Glomerular visceral epithelial cell (primary cell): ENCODE data around the gene SGCE.

Experiments used
- DNase-seq: peaks from one replicate; pipeline ENCODE4 v3.0.0-alpha.2; 2016; ENCODE audit errors: extremely low spot score

The SGCE gene

GRCh38 chr7:94623820-94624219, 32.1 kb downstream of the SGCE start:
- no peak for DNase-seq

DNA sequence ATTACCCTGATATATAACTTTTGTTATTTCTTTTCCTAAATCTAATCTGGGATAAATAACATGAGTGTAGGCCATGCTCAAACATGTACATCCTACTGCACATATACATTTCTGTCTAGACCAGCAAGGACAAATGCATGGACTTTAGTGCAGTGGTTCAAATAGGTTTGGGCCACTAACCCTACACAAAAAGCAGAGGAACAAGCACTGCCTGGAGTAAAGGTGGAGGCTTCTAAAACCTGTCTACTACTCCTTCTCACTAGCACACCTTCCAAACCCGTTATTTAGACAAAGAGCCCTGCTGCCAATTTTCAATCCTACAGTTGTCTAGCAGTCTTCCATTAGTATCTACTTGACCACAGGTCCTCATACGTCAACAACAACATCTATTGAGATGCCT, 34.8 kb downstream of the SGCE start:
- no peak for DNase-seq

DNA sequence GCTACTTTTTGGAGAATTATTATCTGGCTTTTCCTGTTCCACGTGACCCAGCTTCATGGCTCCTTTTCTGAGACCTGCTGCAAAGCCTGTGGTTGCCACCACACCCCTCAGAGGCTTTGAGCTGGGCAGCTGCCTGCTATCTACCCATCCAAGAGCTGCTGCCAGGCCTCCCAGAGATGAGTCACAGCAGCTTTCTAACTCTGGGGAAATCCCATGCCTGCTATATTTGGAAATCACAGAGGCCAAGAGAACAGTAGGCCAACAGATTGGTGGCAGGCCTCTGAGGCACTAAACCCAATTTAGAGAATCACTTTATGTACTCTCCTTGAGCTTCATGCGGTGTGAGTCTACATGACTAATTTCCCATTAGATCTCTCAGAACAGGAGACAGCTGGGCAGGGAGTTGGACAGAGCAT, 35.2 kb downstream of the SGCE start:
- peak; percentile 96 for DNase-seq

GRCh38 chr7:94618126-94618525, 37.8 kb downstream of the SGCE start:
- no peak for DNase-seq

GRCh38 chr7:94616855-94617254, 39.1 kb downstream of the SGCE start:
- DNase-seq: no peak

DNA sequence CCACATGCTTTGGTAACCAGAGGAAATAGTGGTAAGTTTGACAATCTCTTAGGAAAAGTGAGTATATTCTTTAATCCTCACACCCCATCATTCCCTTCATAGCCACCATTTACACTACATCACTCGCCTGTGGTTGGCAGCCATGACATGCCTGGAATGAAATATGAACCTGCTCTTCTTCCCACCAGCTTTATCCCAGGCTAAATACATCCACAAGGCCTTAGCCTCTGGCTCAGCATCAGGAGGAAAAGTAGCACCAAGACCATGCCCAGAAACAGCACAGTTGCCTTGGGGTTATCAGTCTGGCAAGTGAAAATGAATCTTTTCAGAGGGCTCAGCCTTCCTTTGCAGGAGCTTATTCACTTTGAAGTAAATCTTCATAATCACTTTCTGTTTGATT, 40.3 kb downstream of the SGCE start:
- no peak for DNase-seq

DNA sequence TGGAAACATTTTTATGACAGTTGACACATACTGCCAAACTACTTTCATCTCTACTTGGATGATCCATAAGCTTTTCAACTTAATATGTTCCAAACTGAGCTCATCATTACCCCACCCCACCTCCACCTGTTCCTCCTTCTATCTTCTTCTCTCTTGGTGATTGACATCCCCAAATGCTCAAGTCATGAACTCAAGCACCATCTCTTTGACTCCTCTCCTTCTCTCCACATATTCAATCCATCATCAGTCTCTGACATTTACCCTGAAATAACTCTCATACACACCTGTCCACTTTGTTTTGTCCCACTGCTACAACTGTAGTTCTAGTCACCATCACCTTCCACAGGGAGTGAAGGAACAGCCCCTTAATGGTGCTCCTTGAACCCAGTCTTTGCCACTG, 43.3 kb downstream of the SGCE start:
- DNase-seq: no peak

DNA sequence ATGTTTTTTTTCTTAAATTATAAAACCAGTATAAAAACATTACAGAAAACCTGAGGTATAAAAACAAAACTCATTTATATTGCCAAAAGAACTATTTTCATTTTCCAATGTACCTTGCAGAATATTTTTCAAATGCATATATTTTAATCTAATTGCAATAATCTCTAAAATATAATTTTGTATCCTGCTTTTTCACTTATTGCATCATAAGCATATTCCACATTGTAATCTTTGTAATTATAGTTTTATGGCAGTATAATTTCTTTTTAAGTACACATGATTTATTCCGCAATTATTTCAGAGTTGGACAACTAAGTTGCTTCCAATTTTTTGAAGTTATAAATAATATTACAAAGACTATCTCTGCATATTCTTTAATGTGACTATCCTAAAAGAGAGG, 43.7 kb downstream of the SGCE start:
- DNase-seq: no peak

DNA sequence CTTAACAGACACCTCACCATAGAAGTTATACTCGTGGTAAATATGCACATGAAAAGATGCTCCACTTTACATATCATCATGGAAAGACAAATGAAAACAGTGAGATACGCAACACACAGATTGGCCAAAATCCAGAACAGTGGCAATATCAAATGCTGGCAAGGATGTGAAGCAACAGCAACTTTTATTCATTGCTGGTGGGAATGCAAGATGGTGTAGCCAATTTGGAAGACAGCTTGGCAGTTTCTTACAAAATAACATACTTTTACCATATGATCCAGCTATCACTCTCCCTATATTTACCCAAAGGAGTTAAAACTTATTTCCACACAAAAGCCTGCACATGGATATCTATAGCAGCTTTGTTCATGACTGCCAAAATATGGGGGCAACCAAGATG, 46.4 kb downstream of the SGCE start:
- DNase-seq: no peak

- no peak for DNase-seq
These were observed 50.9 kb downstream of the SGCE start for GRCh38 chr7:94605031-94605430.

DNA sequence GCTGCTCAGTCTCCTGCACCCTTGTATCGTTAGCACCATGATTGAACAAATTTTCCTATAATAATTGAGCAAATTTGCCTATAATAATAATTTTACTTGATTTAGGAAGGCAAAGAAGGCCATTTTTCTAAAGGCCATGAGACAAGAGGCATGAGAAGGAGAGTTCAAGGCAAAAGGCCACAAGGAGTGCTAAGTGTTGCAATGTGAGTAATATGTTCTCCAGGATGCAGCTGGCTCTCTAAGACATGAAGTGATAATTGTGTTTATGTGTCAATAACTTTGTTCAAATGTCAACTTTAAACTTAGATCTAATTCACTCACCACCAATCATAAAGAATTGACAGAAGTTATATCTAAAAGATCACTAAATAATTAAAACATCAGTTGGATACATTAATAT, 53.8 kb downstream of the SGCE start:
- DNase-seq: no peak

DNA sequence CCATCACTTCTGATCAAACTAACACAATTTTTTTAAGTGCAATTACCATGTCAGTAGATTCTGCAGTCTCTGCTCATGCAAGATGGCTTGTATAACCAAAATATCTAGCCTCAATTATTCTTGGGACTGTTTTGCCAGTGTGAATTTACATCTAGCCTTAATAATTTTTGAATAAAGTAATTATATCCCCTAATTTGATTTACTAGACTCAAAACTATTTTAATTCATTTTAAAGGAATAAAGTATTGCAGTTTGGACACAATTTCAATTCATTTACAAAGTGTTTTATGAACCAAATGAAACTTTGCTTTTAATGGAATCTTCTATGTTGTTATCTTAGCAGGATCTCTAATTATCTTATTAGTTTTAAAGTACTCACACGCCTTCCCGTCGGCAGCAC, 55.7 kb downstream of the SGCE start:
- no peak for DNase-seq

- no peak for DNase-seq
These were observed 60.2 kb downstream of the SGCE start for GRCh38 chr7:94595717-94596116.

DNA sequence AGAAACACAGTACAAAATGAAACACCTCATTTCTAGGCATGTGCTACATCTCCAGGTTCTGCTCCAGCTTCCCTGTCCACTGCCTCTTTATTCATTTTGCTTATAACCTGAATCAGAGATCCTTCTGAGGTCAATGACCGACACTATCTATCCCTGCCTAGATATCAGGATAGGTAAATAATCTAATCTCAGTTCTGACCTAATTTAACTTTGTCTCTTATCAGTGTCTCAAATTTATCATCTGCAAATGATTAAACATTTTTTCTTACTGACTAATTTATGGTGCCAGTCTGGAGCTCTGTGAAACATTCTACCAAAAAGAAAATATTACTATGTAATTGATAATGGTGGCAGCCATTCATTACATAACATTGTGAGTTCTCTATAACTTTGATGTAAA, 61.1 kb downstream of the SGCE start:
- no peak for DNase-seq

DNA sequence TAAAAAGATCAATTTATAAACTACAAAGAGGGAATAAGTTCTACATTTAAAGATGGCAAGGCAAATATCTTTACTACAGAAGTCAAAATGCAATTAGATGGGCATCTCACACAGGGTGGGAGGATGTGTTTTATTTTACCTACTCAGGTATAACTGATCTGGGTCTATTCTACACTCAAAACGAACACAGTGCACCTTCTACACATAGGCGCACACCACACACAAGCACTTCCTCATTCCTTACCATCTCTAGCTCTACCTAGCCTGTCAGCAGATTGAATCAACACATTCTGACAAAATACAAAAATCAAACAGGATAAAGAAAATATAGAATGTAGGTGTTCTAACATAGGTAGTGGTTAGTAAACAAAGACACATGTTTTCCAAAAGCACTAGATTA, 64.8 kb downstream of the SGCE start:
- no peak for DNase-seq

DNA sequence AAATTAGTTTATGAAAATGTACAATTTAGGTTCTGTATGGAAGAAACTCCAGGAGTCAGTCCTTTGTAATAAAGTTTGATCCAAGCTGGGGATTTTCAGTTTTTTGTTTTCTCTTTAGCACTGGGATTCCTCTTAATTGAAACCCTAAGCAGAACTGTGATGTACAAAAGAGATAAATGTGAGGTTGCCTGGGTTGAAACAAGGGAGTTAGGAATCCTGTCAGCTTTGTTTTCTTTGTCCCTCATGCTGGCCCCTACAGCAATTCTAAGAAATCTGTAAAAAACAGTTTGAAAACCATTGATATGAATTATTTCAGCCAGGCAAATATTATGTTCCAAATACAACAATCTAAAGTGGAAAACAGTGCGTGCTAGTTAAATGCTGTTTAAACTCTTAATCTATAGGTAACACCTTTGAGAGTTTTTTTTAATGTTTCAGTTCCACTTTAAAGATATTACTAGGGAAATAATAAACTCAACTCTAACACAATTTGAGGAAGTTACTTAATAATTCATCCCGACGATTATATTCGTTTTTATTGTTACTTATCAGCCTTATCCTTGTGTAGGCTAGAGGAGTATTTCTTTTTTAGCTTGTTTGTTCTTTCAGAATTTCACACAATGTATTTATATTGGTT, 65.3 kb downstream of the SGCE start:
- no peak for DNase-seq

DNA sequence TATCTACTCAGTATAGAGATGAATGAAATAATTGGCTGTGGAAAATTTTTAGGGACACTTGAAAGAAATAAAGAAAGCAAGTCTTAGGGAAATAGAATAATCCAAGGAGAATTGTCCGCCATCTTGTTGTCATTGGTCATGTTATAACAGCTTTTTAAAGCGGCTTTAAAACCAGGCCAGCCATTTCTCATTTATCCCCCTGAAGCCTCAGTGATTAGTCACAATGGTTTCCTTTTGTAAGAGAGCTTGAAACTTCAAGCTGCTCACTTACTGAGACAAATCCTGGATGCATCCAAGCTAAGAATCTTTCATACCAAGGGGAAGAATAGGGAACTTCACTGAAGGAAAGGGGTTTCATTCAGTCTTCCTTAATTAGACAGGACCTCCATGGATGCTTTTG, 67.9 kb downstream of the SGCE start:
- DNase-seq: no peak

GRCh38 chr7:94584113-94584512, 71.8 kb downstream of the SGCE start:
- DNase-seq: no peak

- DNase-seq: no peak
These were observed 75.3 kb downstream of the SGCE start for GRCh38 chr7:94580601-94581000.

- DNase-seq: no peak
These were observed 76.5 kb downstream of the SGCE start for GRCh38 chr7:94579470-94579869.

DNA sequence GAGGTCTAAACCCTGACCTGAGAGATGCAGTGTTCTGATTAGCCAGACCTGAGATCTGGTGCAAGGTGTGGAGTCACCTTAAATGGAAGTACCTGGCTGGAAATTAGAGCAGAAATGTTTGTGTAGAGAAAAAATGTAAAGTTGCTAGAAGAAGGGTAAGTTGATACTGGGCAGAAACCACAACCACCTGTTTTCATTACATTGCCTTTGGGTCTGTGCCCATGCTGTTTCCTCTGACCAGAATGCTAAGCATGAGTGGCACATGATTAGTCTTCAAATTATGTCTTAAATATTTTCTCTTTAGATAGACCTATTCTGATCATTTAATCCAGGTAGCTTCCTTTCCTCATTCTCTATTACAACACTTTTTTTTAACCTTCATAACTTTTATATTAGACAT, 77.3 kb downstream of the SGCE start:
- DNase-seq: peak; percentile 30

GRCh38 chr7:94577357-94577756, 78.6 kb downstream of the SGCE start:
- no peak for DNase-seq

DNA sequence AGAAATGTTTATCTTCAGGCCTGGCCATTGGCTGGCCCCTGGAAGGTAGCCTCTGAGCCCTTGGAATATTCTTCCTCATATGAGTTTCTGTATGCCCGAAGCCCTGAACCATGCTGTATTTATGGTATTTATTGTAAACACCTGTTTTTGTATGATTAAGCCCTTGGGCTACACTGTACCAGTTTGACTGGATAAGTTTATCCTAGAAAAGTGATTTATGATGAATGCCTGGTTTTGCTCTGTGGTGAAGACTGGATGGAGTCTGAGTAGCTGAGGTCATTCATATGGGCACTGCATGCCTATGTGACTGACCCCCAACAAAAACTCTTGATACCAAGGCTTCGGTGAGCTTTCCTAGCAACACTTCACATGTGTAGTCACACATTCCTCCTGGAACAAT, 79.6 kb downstream of the SGCE start:
- no peak for DNase-seq

- no peak for DNase-seq
These were observed 80.3 kb downstream of the SGCE start for GRCh38 chr7:94575646-94576045.

- DNase-seq: no peak
These were observed 84.1 kb downstream of the SGCE start for GRCh38 chr7:94571816-94572215.
